GM18861 (cell line): ENCODE measurements around the gene IL12RB1.

Experiments used
- ATAC-seq: cut with Tn5 transposase; IDR thresholded peaks from one replicate; pipeline ENCODE4 v1.9.1; 2021; ENCODE audit not compliant: unreplicated experiment

The IL12RB1 gene

DNA sequence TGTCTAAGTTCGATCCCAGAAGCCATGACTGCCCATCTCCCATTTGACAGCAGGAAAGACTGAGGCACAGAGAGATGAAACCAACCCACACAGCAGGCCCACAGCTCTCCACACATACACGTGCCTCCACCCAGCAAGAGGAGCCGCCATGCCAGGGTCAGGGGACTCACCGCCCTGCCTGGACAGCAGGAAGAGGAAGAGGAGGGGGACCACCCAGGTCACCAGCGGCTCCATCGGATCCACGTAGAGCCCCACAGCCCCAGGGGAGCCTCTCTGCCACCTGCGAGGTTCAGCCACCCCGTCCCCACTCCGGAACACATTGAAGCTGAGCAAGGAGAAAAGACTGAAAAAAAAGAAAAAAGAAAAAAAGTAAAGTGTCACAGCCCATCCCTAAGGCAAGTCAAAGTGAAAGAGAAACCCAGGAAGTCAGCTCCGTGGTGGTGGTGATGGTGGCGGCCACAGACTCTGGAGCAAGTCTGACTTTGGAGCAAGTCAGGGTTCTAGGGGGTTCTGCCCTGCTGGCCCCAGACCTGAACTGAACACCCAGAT is at the start of gene IL12RB1:
TSS of gene IL12RB1 (minus strand) at position 345 of the 549 bp plus-strand sequence. CDS start at position 234, 111 bp downstream.
- ATAC-seq: no peak

DNA sequence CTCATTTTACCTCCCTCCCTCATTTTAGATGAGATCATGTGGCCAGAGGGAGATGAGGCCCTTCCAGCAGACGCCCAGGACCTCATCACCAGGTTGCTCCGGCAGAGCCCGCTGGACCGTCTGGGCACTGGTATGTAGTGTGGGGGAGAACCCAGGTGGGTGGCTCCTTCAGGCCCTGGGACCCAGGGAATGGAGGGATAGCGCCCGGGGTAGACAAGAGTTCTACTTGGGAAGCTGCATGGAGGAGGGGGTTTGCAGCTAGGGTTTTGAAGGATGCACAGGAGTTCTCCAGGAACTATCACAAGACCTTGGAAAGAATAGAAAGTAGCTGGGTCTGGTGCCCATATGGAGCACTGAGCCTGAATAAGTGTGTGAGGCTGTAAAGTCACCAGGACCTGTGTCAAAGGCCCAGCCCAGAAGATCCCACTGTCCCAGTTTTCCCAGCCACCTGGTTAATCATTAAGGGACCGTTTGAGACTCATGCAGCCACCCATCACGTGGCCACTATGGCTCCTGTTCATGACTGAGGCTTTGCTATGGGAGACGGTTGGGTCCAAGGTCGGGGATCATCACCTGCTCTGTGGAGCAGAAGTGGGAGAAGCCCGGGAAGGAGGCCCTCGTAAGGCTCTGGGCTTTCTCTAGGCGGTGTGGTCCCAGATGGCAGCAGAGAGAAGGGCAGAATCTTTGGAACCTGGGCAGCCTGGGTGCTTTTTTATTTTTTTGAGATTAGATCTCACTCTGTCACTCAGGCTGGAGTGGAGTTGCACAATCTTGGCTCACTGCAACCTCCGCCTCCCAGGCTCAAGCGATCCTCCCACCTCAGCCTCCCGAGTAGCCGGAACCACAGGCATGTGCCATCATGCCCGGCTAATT is 49.2 kb upstream of the IL12RB1 start:
- ATAC-seq: no peak

DNA sequence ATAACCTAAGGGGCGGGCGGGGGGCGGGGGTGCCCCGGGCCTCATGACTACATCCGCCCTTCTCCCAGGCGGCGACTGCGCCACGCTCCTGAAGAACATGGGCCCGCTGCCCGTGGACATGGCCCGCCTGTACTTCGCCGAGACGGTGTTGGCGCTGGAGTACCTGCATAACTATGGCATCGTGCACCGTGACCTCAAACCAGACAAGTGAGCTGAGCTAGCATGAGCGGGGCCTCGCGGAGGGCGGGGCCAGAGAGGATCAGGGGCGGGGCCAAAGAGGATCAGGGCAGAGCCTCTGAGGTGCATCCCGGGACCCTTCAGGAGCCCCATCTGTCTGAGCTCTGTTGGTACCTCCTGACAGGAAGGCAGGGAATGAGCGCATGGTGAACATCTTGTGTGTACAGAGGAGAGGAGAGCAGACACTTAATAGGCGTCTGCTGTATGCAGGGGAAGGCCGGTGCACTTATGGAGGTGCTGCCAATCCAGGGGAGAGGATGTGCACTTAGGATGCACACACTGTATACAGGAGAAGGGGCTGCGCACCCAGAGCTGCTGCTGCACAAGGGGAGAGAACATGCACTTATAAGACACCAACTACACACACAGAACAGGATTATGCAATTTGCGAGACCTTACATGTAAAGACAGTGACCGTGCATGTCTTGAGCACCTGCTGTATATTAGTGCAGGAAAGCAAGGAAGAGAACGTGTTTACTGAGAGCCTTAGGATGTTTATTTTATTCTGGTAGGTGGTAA is 45.3 kb upstream of the IL12RB1 start:
- ATAC-seq: no peak

DNA sequence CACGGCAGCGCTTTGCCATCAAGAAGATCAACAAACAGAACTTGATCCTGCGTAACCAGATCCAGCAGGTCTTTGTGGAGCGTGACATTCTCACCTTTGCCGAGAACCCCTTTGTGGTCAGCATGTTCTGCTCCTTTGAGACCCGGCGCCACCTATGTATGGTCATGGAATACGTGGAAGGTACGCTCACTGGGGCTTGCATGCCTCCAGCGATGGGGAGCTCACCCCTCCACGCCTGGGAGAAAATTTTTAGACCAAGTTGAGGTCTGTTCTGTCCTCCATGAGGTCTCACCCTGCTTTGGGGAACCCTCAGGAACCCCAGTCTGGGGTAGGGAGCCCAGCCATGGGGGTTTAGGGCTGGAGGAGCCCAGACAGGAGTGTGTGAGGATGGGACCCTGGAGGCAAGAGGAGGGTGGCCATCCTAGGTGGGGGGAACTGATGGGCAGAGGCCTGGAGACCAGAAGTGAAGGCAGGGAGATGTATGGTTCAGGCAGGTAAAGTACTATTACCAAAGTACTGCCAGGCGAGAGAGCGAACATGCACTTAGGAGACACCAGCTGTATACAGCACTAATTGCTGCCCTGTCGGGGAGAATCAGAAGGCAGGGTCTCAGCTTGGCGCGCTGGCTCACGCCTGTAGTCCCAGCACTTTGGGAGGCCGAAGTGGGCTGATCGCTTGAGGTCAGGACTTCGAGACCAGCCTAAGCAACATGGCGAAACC is 43.9 kb upstream of the IL12RB1 start:
- no peak for ATAC-seq

DNA sequence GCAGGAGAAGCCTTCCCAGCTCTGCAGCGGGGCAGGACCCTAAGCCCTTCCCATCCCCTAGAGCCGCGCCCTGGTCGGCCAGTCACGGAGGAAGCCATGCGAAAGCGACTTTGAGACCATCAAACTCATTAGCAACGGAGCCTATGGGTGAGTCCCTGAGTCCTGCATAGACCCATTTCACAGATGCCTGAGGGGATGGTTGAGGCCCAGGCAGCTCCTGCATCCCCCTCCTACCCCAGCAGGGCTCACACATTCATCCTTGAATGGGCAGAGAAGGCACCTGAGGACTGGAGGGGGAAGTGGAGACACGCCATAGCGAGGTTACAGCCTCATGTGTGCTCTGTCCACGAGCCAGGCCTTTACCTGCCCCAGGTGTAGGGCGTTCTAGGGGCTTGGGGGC is 42.1 kb upstream of the IL12RB1 start:
- no peak for ATAC-seq

DNA sequence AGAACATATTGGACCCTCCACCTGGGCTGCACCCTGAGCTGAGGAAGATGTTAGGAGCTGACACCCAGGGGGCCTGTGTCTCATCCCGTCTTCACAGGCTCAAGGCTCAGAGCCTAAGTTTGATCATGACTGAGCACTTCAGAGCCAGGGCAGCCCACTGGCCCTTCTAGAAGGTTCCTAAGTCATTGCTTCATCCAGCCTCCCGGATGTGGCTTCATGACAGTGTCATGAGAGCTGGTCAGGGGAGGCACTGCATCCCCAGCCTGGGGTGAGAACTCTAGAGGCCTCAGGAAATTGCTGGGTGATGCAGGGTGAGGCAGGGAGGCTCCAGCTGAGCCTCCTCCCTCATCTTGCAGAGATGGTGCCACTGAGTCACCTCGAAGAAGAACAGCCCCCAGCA is 41.3 kb upstream of the IL12RB1 start:
- ATAC-seq: no peak

DNA sequence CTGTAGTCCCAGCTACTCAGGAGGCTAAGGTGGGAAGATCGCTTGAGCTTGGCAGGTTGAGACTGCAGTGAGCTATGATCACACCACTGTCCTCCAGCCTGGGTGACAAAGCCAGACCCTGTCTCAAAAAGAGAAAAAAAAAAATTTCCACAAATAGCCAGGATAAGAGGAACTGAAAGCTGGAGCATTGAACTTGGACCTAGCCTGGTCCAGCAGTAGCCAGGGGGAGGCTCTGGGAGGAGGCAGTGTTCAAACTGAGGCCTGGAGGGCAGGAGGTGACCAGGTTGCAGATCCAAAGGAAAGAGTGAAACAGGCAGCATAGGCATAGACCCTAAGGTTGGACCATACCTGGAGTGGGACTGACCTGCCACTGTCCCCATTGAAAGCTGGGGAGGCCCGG is 39.4 kb upstream of the IL12RB1 start:
- no peak for ATAC-seq

DNA sequence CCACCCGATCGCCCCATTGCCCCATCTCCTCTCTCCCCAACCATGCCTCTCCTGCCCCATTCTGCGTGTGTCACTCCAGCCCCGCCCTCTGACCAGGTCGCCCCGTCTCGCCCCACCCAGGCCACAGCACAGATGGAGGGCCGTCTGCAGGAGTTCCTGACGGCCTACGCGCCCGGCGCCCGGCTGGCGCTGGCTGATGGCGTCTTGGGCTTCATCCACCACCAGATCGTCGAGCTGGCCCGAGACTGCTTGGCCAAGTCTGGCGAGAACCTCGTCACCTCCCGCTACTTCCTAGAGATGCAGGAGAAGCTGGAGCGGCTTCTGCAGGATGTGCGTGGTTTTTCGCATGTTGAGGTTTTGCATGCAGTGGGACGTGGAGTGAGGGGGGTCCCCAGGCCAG is 37.1 kb upstream of the IL12RB1 start:
- no peak for ATAC-seq

DNA sequence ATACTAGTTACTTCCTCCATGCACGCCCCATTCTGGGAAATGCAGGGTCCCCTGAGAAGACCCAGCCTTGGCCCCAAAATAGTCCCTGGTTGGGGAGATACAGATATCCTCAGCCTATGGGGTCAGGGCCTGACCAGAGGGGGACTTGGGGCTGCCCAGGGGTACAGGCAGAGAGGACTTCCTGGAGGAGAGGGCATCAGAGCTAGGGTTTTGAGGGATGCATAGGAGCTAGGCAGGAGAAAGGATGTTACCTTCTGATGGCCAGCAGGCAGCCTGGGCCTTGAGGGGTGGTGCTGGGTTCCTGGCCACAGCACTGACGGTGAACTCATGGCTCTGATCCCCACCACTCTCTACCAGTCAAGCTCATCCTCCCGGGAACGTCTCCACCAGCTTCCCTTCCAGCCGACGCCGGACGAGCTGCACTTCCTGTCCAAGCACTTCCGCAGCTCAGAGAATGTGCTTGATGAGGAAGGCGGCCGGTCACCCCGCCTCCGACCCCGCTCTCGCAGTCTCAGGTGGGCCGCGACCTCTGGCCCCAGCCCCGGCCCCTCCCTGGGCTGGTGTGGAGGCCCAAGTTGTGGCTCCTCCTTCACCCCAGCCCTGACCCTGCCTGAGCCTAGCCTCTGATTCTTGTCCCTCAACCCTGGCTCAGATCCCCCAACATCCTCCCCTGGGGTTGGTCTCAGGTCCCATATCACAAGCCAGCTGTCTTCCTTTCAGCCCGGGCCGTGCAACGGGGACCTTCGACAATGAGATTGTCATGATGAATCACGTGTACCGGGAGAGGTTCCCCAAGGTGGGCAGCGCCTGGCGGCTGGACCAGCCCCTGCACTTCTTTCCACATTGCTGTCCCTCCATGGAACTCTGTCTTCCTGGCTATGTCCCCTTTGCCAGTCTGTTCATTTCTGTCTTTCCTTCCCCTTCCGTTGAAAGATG is 36.4 kb upstream of the IL12RB1 start:
- no peak for ATAC-seq

DNA sequence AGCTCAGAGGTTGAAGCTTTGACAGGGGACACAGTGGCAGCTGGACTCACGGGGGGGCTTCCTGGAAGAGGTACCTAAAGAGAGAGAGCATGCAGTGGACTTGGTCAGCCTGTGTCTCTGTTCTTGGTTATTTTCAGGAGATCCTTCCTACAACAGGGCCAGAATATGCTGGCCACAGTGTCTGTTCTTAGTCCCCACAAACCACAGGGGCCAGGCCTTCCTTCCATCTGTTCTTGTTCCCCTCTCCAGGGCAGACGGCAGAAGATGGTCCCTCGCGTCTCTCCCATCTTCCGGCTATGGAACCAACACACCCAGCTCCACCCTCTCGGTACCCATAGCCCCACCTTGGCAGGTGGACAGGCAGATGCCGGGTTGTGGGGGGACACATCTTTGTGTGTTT is 35.7 kb upstream of the IL12RB1 start:
- ATAC-seq: no peak

DNA sequence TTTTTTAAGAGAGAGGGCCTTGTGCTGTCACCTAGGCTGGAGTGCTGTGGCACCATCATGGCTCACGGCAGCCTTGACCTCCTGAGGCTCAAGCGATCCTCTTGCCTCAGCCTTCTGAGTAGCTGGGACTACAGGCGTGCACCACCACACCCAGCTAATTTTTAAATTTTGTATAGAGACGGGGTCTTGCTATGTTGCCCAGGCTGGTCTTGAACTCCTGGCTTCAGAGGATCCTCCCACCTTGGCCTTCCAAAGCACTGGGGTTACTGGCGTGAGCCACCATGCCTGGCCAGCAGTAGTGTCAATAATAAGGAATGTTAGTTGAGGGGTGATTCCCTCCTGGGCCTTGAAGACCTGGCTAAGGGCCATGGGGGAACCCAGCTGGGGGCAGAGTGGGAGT is 34.4 kb upstream of the IL12RB1 start:
- no peak for ATAC-seq

DNA sequence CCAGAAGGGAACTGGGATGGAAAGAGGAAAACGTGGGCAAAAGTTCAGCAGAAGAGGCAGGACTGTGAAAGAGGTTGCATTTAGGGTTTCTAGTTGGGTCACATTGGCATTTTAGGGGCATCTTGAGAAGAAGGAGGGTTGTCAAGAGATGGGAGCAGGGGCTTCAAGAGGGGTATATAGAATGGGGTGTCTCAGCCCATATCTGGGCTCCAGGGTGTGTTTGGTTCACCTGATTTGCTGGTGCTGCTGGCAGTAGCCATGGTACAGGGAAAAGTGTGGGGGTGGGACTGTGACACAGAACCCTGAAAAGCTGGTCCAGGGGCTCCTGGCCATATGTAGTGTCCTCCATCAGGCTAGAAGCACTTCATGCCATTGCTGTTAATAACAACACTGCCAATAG is 33.4 kb upstream of the IL12RB1 start:
- no peak for ATAC-seq

DNA sequence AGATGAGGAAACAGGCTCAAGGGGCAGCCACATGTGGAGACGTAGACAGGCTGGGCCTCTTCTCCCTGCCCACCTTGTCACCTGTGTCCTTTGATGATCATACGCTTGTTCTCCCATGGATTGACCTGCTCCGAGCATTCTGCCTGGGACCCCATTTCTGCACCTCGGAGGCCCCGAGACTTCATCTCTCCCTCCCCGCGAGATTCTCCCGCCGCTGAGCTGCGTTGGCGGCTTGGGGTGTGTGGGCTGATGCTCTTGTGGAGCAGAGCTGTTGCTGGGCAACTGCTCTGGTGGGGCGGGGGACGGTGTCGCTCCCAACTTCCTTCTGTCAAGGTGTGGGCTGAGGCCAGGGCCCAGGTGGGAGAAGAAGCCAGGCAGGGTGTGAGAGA is 33.0 kb upstream of the IL12RB1 start:
- no peak for ATAC-seq

DNA sequence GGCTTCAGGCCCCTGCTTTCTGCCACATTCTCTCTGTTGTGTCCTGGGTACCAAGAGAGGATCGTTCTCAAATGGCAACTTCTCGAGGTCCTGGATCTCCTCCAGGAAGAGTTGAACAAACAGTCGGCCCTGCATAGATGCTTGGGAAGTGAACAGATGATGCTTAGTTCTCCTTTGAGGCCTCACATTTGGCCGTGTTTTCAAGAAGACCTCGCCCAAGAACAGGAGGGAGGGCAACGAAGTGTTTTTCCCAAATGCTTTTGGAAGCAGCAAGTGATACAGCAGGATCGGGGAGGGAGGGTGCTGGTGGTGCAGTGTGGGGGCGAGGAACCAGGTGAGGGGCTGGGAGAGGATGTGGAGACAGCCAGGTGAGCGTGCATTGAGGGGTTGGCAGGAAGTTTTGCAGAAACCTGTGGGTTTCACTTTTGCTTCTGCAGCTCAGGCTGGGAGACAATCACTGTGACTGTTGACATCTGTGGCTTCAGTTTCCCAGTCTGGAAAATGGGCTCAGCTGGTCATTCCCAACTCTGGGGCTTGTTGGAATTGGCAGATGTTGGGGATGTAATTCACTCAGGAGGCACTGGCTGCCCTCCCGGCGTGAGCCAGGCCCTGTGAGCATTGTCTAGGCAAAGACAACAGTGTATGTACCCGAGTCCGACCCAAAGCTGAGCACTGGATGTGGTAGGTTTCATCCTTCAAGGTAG is 32.4 kb upstream of the IL12RB1 start:
- no peak for ATAC-seq

DNA sequence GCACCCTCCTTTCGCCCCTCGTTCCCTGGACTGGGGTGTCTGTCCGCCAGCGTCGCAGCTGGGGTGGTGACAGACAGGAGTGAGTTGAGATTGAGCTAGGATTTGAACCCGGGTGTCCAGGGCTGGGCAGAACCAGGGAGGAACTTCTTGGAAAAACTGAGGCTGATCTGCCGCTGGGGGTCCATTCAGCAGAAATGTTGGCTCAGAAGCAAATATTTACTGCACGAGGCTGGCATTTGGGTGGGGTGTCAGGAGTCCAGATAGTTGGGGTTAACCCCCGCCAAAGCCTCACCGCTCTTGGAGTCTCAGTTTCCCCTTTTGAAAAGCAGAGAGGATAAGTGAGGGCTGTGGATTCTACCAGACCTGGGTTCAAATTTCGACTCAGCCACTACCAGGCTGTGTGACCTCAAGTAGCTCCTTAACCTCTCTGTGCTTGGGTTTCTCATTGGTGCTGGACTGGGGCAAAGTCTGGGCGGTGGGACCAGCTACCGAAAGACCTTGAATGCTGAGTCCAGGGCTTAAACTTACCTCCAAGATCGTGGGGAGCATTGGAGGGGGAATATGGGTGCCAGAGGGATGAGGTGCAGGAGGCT is 31.8 kb upstream of the IL12RB1 start:
- peak; percentile 8 for ATAC-seq

DNA sequence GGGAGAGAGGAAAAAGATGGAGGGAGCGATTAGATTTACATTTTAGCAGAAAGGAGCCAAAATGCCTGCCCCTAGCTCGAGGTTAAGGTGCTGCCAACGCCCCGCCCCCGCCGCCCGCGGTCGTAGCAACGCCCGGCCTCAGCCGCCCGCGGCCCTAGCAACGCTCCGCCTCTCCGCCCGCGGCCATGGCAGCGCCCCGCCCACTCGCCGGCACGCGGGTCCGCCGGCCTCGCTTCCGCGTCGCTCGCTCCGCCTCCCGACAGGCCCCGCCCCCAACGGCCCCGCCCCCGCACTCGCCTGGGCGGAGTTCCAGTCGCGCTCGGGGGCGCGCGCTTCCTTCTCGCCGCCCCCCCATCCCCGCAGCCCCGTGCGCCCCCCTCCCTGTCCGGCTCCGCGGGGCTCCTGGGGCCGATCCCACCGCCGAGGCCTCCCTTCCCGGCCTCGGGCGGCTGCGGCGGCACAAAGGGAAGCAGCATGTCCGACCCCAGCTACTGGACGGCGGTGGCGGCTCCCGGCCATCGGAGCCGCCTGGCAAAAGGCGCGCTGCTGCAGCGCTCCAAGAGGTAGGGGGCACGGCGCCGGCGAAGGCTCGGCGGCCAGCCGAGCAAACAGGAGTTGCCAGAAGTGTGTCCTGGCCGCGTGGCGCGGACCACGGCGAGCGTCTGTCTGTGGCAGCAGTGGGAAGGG is 31.1 kb upstream of the IL12RB1 start:
- ATAC-seq: peak; percentile 70

DNA sequence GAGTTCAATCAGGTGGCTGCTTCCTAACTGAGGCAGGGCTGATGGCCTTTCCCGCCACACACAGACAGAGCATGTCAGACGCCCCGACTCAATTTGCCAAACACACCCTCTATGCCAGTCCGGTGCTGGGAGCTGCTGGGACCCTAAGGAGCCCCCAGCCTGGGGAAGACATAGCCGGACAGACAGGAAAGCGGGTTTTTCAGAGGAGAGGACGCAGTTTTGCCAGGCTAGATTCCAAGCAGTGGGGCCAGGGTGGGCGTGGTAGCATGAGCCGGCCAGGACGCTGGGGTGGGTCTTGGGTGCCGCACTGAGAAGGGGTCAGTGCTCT is 30.6 kb upstream of the IL12RB1 start:
- ATAC-seq: no peak

DNA sequence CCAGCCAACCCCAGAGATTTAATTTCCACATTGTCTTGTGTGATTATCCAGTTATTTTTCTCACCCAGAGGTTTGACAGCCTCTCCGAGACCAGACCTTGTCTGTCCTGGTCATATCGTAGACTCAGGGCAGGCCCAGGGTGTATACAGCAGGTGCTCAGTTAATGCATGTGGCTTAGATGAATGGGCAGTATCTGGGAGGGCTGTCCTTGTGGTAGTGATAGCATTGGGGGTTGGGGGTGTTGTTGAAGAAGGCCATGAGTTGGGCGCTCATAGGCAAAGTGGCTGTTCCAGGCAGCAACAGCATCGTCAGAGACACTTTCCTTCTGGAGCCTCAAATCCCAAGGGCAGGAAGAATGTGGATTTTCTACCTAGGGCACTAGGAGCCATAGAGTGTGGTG is 27.7 kb upstream of the IL12RB1 start:
- ATAC-seq: no peak

DNA sequence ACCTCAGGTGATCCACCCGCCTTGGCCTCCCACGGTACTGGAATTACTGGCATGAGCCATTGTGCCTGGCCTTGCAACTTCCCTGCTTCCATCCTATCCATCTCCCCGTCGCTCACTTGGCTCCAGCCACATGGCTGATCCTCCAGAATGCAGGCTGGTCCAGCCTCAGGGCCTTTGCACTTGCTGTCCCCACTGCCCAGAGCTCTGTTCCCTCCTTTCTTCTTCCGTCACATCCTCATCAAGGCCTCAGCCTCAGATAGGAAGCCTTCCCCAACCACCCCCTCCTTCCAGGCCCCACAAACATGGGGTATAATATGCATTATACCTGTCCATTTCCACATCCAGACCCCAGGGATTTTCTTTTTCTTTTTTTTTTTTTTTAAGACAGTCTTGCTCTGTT is 27.1 kb upstream of the IL12RB1 start:
- ATAC-seq: no peak
